IMR-90 (cell line): ENCODE data around the gene TNIP2. TPM values are rescaled to one million over a fixed set of nuclear protein-coding genes. Genes with fewer than 3 reads are reported as not detected.

Experiments
- ATAC-seq: fragments of 200-7000 bp; cut with Tn5 transposase; 2 replicates; pipeline ENCODE4 v1.9.1; 2020; ENCODE audit warnings: low read depth, mild to moderate bottlenecking, moderate library complexity
- BruUV-seq: library from RNA; stranded (reverse); fragments of 400-500 nt; replicated peaks from 2 replicates; lab custom pipeline; 2021; lab: Mats Ljungman, UMichigan
- CTCF ChIA-PET: fragments of 300-600 bp; formaldehyde crosslinking; extraction: SDS; loops from one replicate; lab custom pipeline; 2021; ENCODE audit warnings: antibody characterized with exemption; lab: Yijun Ruan, JAX
- POLR2A ChIA-PET: fragments of 300-600 bp; sonication (Branson Sonifier 250); formaldehyde crosslinking; loops from one replicate; lab custom pipeline; 2022; ENCODE audit warnings: antibody characterized with exemption; ENCODE audit not compliant: unreplicated experiment; lab: Charles Lee
- DNase-seq: peaks from one replicate; pipeline ENCODE4 v3.0.0; 2013
- H2AFZ ChIP-seq: replicated peaks from 2 replicates; pipeline ENCODE3; 2013; ENCODE audit warnings: low read length, mild to moderate bottlenecking; ENCODE audit not compliant: poor library complexity
- H2AK5ac ChIP-seq: 2 replicates; pipeline ENCODE4 v1.6.1; 2013; ENCODE audit warnings: low read depth, low read length, inconsistent platforms
- H2AK9ac ChIP-seq: replicated peaks from 2 replicates; pipeline ENCODE3; 2013; ENCODE audit warnings: mild to moderate bottlenecking, low read depth, low read length, moderate library complexity; ENCODE audit not compliant: poor library complexity
- H2BK120ac ChIP-seq: 2 replicates; pipeline ENCODE4 v1.6.1; 2013; ENCODE audit warnings: low read depth, low read length, inconsistent platforms
- H2BK15ac ChIP-seq: 3 replicates; pipeline ENCODE4 v1.6.1; 2013; ENCODE audit warnings: low read depth, low read length, inconsistent platforms
- H2BK20ac ChIP-seq: 2 replicates; pipeline ENCODE4 v1.6.1; 2013; ENCODE audit warnings: low read depth, mild to moderate bottlenecking, inconsistent platforms, low read length, moderate library complexity
- H2BK5ac ChIP-seq: 2 replicates; pipeline ENCODE4 v1.6.1; 2013; ENCODE audit warnings: mild to moderate bottlenecking, low read depth, low read length, inconsistent platforms; ENCODE audit not compliant: poor library complexity, severe bottlenecking
- H3K14ac ChIP-seq: replicated peaks from 2 replicates; pipeline ENCODE4 v1.6.1; 2013; ENCODE audit warnings: low read depth, low read length, inconsistent platforms
- H3K18ac ChIP-seq: 2 replicates; pipeline ENCODE4 v1.6.1; 2013; ENCODE audit warnings: low read depth, low read length, control low read depth
- H3K23ac ChIP-seq: 2 replicates; pipeline ENCODE4 v1.6.1; 2013; ENCODE audit warnings: low read depth, low read length, inconsistent platforms
- H3K27ac ChIP-seq: 2 replicates; pipeline ENCODE4 v1.5.1; 2013; ENCODE audit warnings: mild to moderate bottlenecking, control low read depth, low read length; ENCODE audit not compliant: insufficient read depth
- H3K27me3 ChIP-seq: 2 replicates; pipeline ENCODE4 v1.6.1; 2013; ENCODE audit warnings: low read length; ENCODE audit not compliant: control insufficient read depth, insufficient read depth
- H3K36me3 ChIP-seq: 2 replicates; pipeline ENCODE4 v1.6.1; 2013; ENCODE audit warnings: low read length, mixed read lengths; ENCODE audit not compliant: control insufficient read depth, insufficient read depth
- H3K4ac ChIP-seq: 2 replicates; pipeline ENCODE4 v1.6.1; 2013; ENCODE audit warnings: low read depth, low read length, inconsistent platforms
- H3K4me1 ChIP-seq: 2 replicates; pipeline ENCODE4 v1.6.1; 2013; ENCODE audit warnings: low read length, mixed read lengths; ENCODE audit not compliant: control insufficient read depth, insufficient read depth
- H3K4me2 ChIP-seq: 2 replicates; pipeline ENCODE4 v1.6.1; 2013; ENCODE audit warnings: low read depth, mild to moderate bottlenecking, control low read depth, low read length, moderate library complexity
- H3K4me3 ChIP-seq: 2 replicates; pipeline ENCODE4 v1.5.1; 2013; ENCODE audit warnings: low read depth, mild to moderate bottlenecking, control low read depth, low read length, moderate library complexity; ENCODE audit not compliant: insufficient read depth
- H3K56ac ChIP-seq: 2 replicates; pipeline ENCODE4 v1.6.1; 2013; ENCODE audit warnings: low read length, inconsistent platforms; ENCODE audit not compliant: insufficient read depth; ENCODE audit errors: extremely low read depth
- H3K79me1 ChIP-seq, 2 experiments: 2 replicates each; pipeline ENCODE4 v1.6.1; 2013; ENCODE audit warnings: low read length in 2 of 2, inconsistent platforms in 1 of 2, low read depth in 1 of 2
- H3K9ac ChIP-seq: 2 replicates; pipeline ENCODE4 v1.6.1; 2013; ENCODE audit warnings: low read depth, low read length, control low read depth
- H3K9me1 ChIP-seq: 2 replicates; pipeline ENCODE4 v1.6.1; 2013; ENCODE audit warnings: low read length, inconsistent platforms; ENCODE audit not compliant: insufficient read depth
- H3K9me3 ChIP-seq: 2 replicates; pipeline ENCODE4 v1.6.1; 2013; ENCODE audit warnings: low read length; ENCODE audit not compliant: control insufficient read depth, insufficient read depth
- H4K20me1 ChIP-seq: 2 replicates; pipeline ENCODE4 v1.6.1; 2013; ENCODE audit warnings: low read length, inconsistent platforms; ENCODE audit not compliant: insufficient read depth
- H4K5ac ChIP-seq: 2 replicates; pipeline ENCODE4 v1.6.1; 2013; ENCODE audit warnings: mild to moderate bottlenecking, low read depth, low read length, control low read depth
- H4K8ac ChIP-seq, 2 experiments: 2 replicates each; pipeline ENCODE4 v1.6.1; 2013; ENCODE audit warnings: low read depth in 2 of 2, low read length in 2 of 2, control low read depth in 1 of 2, inconsistent platforms in 1 of 2
- H4K91ac ChIP-seq: 2 replicates; pipeline ENCODE4 v1.6.1; 2013; ENCODE audit warnings: low read depth, low read length, inconsistent platforms; ENCODE audit not compliant: insufficient read depth
- CEBPB ChIP-seq: IDR thresholded peaks from 2 replicates; pipeline ENCODE4 v1.6.1; 2012; ENCODE audit warnings: low read depth, low read length, improper control_type of control experiment
- ELK1 ChIP-seq: fragments of 150-350 bp; IDR thresholded peaks from 2 replicates; pipeline ENCODE4 v1.6.1; 2016; ENCODE audit warnings: low read depth, mild to moderate bottlenecking, low read length, moderate library complexity, borderline replicate concordance
- MAFK ChIP-seq: IDR thresholded peaks from 2 replicates; pipeline ENCODE4 v1.6.1; 2012; ENCODE audit warnings: low read depth, low read length, improper control_type of control experiment
- WGBS, 2 experiments: methylation state at CpG; one replicate each; pipeline versions ENCODE4 v1.1.5 to v1.1.7; 2013; ENCODE audit warnings: missing lambda C conversion rate in 2 of 2; ENCODE audit not compliant: insufficient read length in 1 of 2; ENCODE audit errors: extremely low coverage in 2 of 2; 5-methylcytosine and 5-hydroxymethylcytosine counted together
- dilution Hi-C: fragments of 300-500 bp; cut with HindIII; formaldehyde crosslinking; loops from one replicate; pipeline ENCODE4 v1.14.3; 2018; ENCODE audit warnings: low sequenced_read_pairs; ENCODE audit not compliant: unreplicated experiment
- in situ Hi-C: fragments of 300-500 bp; cut with MboI; formaldehyde crosslinking; loops from 3 replicates; pipeline ENCODE4 v1.14.3; 2019; ENCODE audit warnings: low sequenced_read_pairs, inconsistent platforms, mixed read lengths
- intact Hi-C: fragments of 100-400 bp; cut with micrococcal nuclease; formaldehyde crosslinking; loops from 2 replicates; pipeline ENCODE4 v1.10.0; 2022
- polyA plus RNA-seq, 3 experiments: library from polyadenylated mRNA; depleted of rRNA; stranded (reverse); fragments of >200 nt; gene quantifications; 2 replicates each; pipeline ENCODE4 v1.2.3, GENCODE V29; 2012; ENCODE audit warnings: low replicate concordance in 1 of 3
- total RNA-seq: library from RNA; depleted of rRNA; stranded (reverse); fragments of >200 nt; gene quantifications from 2 replicates; pipeline ENCODE4 v1.2.3, GENCODE V29; 2012

Gene TNIP2
- total and polyA plus RNA-seq, 2 of the 4 experiments (the other 2 are of a cell fraction), result 33.3 to 38.5 TPM

DNA sequence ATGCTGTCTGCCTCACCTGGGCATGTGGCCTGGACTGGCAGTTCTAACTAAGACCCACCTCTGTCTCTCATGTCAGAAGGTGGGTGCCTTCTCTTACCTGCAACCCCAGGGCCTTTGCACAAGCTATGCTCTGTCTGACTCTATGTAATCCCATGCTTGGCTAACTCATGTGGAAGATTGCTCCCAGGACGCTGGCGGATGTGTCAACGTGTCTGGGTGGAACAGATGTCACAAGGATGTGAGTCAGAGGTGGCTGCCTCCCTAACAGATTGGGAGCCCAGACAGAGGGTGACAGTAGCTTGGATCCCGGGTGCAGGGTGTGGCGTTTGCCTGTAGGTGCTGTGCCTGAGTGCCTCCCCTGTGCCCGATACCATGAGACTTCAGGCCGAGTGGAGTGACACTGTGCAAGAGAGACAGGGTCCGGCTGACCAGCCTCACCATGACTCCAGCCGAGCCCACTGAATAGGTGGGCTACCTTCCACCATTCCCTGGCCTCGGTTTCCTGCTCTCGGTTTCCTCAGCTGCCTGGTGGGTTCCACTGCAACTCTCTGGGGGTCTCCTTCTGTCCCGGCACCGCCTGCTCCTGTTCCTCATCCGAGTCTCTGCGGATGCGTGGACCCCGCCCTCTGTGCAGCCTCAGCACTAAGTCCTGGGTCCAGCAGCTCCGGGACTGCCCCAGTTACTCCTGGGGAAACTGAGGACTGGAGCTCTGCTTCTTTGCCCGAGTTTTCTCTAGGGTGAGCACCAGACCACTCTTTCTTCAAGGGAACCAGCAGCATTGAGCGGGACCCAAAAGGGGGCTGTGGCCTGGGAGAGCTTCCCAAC lies 47.7 kb upstream of the TNIP2 start:
- H4K20me1 ChIP-seq, result peaks cover 9% of the 10 kb centered on the region; the same call in 1 of the 2 replicates
- no peak overlapping the region for H2BK20ac ChIP-seq
- ChIA-PET POLR2A (interaction anchor here (0.9 kb wide), 1 partner anchor 14 kb away, joined by 3 read pairs; no protein-coding TSS in a partner anchor), CTCF (no interaction called here)
- peaks cover 0 to 74% of the 10 kb centered on the region in 2 experiments for H3K79me1 ChIP-seq
- no peaks in the 10 kb centered on the region for H3K27me3 ChIP-seq
- no TSS peak for BruUV-seq
- H3K14ac ChIP-seq, result no peak overlapping the region
- in situ Hi-C loops, result no loop called here
- no peak overlapping the region for H4K91ac ChIP-seq
- peaks cover 32% of the 10 kb centered on the region for H3K4me1 ChIP-seq
- H3K9me3 ChIP-seq, result no peaks in the 10 kb centered on the region
- no peak overlapping the region for H3K23ac ChIP-seq
- H3K4me3 ChIP-seq, result no peak overlapping the region
- H2BK5ac ChIP-seq, result no peak overlapping the region
- H2BK120ac ChIP-seq, result no peak overlapping the region
- no peak overlapping the region for H2AK9ac ChIP-seq
- 0 out of 2 replicates have a peak, but pooled peaks cover 2% of the 10 kb centered on the region for H3K36me3 ChIP-seq
- H4K8ac ChIP-seq, result no peak overlapping the region
- H3K9ac ChIP-seq, result no peak overlapping the region
- H2AFZ ChIP-seq, result no peak overlapping the region
- no peak overlapping the region for H3K27ac ChIP-seq
- DNase-seq (no peak), ATAC-seq (no peak)
- intact Hi-C loops, result no loop called here
- no peak overlapping the region for H4K5ac ChIP-seq
- no peak overlapping the region for H3K56ac ChIP-seq
- H2BK15ac ChIP-seq, result no peak overlapping the region
- no peak overlapping the region for H3K18ac ChIP-seq
- no peak for TF ChIP-seq CEBPB
- TF ChIP-seq ELK1, result no peak
- TF ChIP-seq MAFK, result no peak
- dilution Hi-C loops, result no loop called here
- H3K9me1 ChIP-seq, result peaks cover 5% of the 10 kb centered on the region; the same call in 1 of the 2 replicates
- no peak overlapping the region for H3K4me2 ChIP-seq
- no peak overlapping the region; the same call in 1 of the 2 replicates for H3K4ac ChIP-seq
- 85% methylated on average over 9 of the region's 20 CpGs; no CpG with 5 or more reads in 1 of the 2 experiments for WGBS, 2 experiments
- no peak overlapping the region for H2AK5ac ChIP-seq
